HepG2 (cell line): ENCODE measurements around the gene DHX16. TPM values are rescaled to one million over a fixed set of nuclear protein-coding genes. Genes with fewer than 3 reads are reported as not detected.

Experiments
- ATM ChIP-seq: fragments of 450-650 bp; IDR thresholded peaks from 2 replicates; pipeline ENCODE4 v1.7.1; 2017; ENCODE audit warnings: mild to moderate bottlenecking, borderline replicate concordance
- CBFB ChIP-seq: sonication (generic); formaldehyde crosslinking; IDR thresholded peaks from 2 replicates; pipeline ENCODE4 v1.4.0; 2020; ENCODE audit warnings: missing genetic modification reagents
- FOXC1 ChIP-seq: sonication (generic); formaldehyde crosslinking; IDR thresholded peaks from 2 replicates; pipeline ENCODE4 v1.8.0; 2022; ENCODE audit warnings: mild to moderate bottlenecking, missing genetic modification reagents, borderline replicate concordance
- HNF4G ChIP-seq, 2 experiments: sonication (generic) in 1 of 2; formaldehyde crosslinking in 1 of 2; IDR thresholded peaks; 2 replicates each; pipeline versions ENCODE4 v1.4.0 to v1.6.1; 2011 to 2020; ENCODE audit warnings: borderline replicate concordance in 2 of 2, low read depth in 2 of 2, mild to moderate bottlenecking in 2 of 2, low read length in 1 of 2, missing genetic modification reagents in 1 of 2, moderate library complexity in 1 of 2
- KAT2B ChIP-seq: fragments of 150-350 bp; IDR thresholded peaks from 2 replicates; pipeline ENCODE4 v1.6.1; 2014; ENCODE audit warnings: low read depth, low read length, borderline replicate concordance
- KDM2A ChIP-seq: sonication (generic); formaldehyde crosslinking; IDR thresholded peaks from 2 replicates; pipeline ENCODE4 v1.4.0; 2020; ENCODE audit warnings: low read depth, missing genetic modification reagents, borderline replicate concordance
- KDM5B ChIP-seq: sonication (generic); formaldehyde crosslinking; IDR thresholded peaks from 2 replicates; pipeline ENCODE4 v1.4.0; 2020; ENCODE audit warnings: missing genetic modification reagents, mild to moderate bottlenecking, borderline replicate concordance
- MBNL3 ChIP-seq: fragments of 250-450 bp; sonication (Bioruptor Pico); conservative IDR thresholded peaks from 2 replicates; pipeline ENCODE4 v1.8.0; 2022; ENCODE audit warnings: mild to moderate bottlenecking, inconsistent platforms
- SMC3 ChIP-seq: IDR thresholded peaks from 2 replicates; pipeline ENCODE4 v1.6.1; 2011; ENCODE audit warnings: low read length, improper control_type of control experiment
- ZNF232 ChIP-seq: sonication (generic); formaldehyde crosslinking; IDR thresholded peaks from 2 replicates; pipeline ENCODE4 v1.4.0; 2020; ENCODE audit warnings: missing genetic modification reagents, borderline replicate concordance
- ZNF274 ChIP-seq: sonication (generic); formaldehyde crosslinking; IDR thresholded peaks from 2 replicates; pipeline ENCODE4 v1.5.1; 2020; ENCODE audit warnings: mild to moderate bottlenecking, missing genetic modification reagents
- ZNF652 ChIP-seq: IDR thresholded peaks from 2 replicates; pipeline ENCODE4 v1.6.1; 2016; ENCODE audit warnings: low read depth, borderline replicate concordance
- ZNF713 ChIP-seq: sonication (generic); formaldehyde crosslinking; IDR thresholded peaks from 2 replicates; pipeline ENCODE4 v1.4.0; 2020; ENCODE audit warnings: mild to moderate bottlenecking, missing genetic modification reagents
- ZNF761 ChIP-seq: sonication (generic); formaldehyde crosslinking; conservative IDR thresholded peaks from 2 replicates; pipeline ENCODE4 v1.4.0; 2020; ENCODE audit warnings: mild to moderate bottlenecking, missing genetic modification reagents
- ZNF780A ChIP-seq: sonication (generic); formaldehyde crosslinking; IDR thresholded peaks from 2 replicates; pipeline ENCODE4 v1.8.0; 2022; ENCODE audit warnings: mild to moderate bottlenecking, missing genetic modification reagents, moderate library complexity
- polyA plus RNA-seq, 8 experiments: library from polyadenylated mRNA; depleted of rRNA in 3 of 8; stranded (reverse) in 7 of 8; unstranded in 1 of 8; fragments of >200 nt; fragmentation: Illumina TruSeq in 4 of 8; extraction: Trizol in 4 of 8; gene quantifications; 2 replicates each; pipeline versions ENCODE4 v1.2.1 to v1.2.3, GENCODE V29; 2011 to 2016; ENCODE audit warnings: low read depth in 4 of 8, missing spikeins in 1 of 8, mixed read lengths in 1 of 8; ENCODE audit not compliant: insufficient read depth in 1 of 8
- total RNA-seq, 5 experiments: library from RNA; depleted of rRNA; stranded (reverse); fragments of >200 nt; fragmentation: Illumina TruSeq; extraction: Trizol; gene quantifications; 2 replicates each; pipeline ENCODE4 v1.2.3, GENCODE V29; 2016; ENCODE audit warnings: low read depth in 1 of 5
- TF ChIP-seq, protein P1 (sequence below): IDR thresholded peaks from 2 replicates; pipeline ENCODE4 v1.6.1; 2016; ENCODE audit warnings: missing genetic modification reagents, missing compliant biosample characterization
- TF ChIP-seq, protein P2 (sequence below): sonication (generic); formaldehyde crosslinking; IDR thresholded peaks from 2 replicates; pipeline ENCODE4 v1.5.1; 2020; ENCODE audit warnings: missing genetic modification reagents, mild to moderate bottlenecking, borderline replicate concordance
- TF ChIP-seq, protein P3 (sequence below): sonication (generic); formaldehyde crosslinking; IDR thresholded peaks from 2 replicates; pipeline ENCODE4 v1.4.0; 2020; ENCODE audit warnings: missing genetic modification reagents, mild to moderate bottlenecking, borderline replicate concordance
- TF ChIP-seq, protein P4 (sequence below): sonication (generic); formaldehyde crosslinking; IDR thresholded peaks from 2 replicates; pipeline ENCODE4 v1.4.0; 2020; ENCODE audit warnings: missing genetic modification reagents, borderline replicate concordance

Gene DHX16
- total and polyA plus RNA-seq, 2 of the 13 experiments (the other 11 are each of a cell fraction or from before 2014, with no cell fraction given): 57.0 to 58.5 TPM

DNA sequence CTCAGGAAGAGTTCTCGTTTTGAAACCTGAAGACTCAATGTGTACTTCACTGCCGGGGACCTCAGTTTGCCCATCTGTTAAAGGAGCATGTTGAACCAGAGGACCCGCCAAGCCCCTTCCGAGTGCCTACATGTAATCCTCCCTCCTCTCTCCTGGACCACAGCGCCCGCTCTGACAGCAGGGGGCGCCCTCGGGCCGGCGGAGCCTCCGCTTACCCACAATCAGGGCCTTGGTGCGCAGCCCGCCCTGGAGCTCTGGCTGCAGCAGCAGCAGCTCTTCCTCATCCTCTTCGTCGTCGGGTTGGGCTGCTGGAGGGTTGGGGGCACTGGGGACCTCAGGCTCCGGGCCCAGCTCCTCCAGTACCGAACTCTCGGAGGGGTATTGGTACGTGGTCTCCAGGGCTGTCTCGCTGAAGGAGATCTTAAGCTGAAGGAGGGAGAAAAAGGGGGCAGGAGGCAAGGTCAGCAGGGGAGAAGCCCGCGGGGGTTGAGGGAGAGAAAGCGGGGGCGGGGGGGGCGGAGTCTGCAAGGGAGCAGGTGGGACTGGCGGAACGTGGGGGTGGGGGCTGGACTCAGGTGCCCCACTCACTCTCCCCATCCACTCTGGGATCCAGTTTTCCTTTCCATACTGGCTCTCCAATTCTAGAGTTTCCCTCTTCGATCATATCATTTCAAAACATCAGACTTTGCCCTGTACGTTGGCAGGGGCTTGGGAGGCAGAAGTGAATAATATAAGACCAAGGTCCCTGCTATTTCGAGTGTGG lies 6.3 kb upstream of the DHX16 start (continued):
- TF ChIP-seq, protein P1, sequence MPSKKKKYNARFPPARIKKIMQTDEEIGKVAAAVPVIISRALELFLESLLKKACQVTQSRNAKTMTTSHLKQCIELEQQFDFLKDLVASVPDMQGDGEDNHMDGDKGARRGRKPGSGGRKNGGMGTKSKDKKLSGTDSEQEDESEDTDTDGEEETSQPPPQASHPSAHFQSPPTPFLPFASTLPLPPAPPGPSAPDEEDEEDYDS (CRISPR knock-in tag): peak; percentile 63
- TF ChIP-seq, protein P2, sequence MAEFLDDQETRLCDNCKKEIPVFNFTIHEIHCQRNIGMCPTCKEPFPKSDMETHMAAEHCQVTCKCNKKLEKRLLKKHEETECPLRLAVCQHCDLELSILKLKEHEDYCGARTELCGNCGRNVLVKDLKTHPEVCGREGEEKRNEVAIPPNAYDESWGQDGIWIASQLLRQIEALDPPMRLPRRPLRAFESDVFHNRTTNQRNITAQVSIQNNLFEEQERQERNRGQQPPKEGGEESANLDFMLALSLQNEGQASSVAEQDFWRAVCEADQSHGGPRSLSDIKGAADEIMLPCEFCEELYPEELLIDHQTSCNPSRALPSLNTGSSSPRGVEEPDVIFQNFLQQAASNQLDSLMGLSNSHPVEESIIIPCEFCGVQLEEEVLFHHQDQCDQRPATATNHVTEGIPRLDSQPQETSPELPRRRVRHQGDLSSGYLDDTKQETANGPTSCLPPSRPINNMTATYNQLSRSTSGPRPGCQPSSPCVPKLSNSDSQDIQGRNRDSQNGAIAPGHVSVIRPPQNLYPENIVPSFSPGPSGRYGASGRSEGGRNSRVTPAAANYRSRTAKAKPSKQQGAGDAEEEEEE: no peak
- 0 out of 2 replicates have a peak, but pooled peaks have one; percentile 27 for TF ChIP-seq FOXC1
- TF ChIP-seq SMC3: peak; percentile 89
- TF ChIP-seq CBFB: peak; percentile 85; the same call in 1 of the 2 replicates
- 0 out of 2 replicates have a peak, but pooled peaks have one; percentile 35 for TF ChIP-seq ZNF761 (CRISPR knock-in tag)
- peak; percentile 67 for TF ChIP-seq KDM5B (CRISPR knock-in tag)
- no peak for TF ChIP-seq KAT2B
- TF ChIP-seq, protein P3, sequence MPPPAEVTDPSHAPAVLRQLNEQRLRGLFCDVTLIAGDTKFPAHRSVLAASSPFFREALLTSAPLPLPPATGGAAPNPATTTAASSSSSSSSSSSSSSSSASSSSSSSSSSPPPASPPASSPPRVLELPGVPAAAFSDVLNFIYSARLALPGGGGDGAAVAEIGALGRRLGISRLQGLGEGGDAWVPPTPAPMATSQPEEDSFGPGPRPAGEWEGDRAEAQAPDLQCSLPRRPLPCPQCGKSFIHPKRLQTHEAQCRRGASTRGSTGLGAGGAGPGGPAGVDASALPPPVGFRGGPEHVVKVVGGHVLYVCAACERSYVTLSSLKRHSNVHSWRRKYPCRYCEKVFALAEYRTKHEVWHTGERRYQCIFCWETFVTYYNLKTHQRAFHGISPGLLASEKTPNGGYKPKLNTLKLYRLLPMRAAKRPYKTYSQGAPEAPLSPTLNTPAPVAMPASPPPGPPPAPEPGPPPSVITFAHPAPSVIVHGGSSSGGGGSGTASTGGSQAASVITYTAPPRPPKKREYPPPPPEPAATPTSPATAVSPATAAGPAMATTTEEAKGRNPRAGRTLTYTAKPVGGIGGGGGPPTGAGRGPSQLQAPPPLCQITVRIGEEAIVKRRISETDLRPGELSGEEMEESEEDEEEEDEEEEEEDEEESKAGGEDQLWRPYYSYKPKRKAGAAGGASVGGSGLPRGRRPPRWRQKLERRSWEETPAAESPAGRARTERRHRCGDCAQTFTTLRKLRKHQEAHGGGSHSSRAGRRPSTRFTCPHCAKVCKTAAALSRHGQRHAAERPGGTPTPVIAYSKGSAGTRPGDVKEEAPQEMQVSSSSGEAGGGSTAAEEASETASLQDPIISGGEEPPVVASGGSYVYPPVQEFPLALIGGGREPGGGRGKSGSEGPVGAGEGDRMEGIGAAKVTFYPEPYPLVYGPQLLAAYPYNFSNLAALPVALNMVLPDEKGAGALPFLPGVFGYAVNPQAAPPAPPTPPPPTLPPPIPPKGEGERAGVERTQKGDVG (CRISPR knock-in tag): no peak
- TF ChIP-seq ZNF232 (CRISPR knock-in tag): no peak
- TF ChIP-seq HNF4G (IDR thresholded peaks at IDR 0.05; ENCODE audit: borderline replicate concordance, low read depth, low read length): peak; percentile 62
- TF ChIP-seq HNF4G (CRISPR knock-in tag; IDR thresholded peaks at IDR 0.05; ENCODE audit: borderline replicate concordance, low read depth): 0 out of 2 replicates have a peak, but pooled peaks have one; percentile 12
- no peak for TF ChIP-seq ATM
- no peak for TF ChIP-seq ZNF713
- TF ChIP-seq ZNF780A: no peak
- 0 out of 2 replicates have a peak, but pooled peaks have one; percentile 34 for TF ChIP-seq ZNF274 (CRISPR knock-in tag)
- TF ChIP-seq KDM2A: peak; percentile 92
- TF ChIP-seq, protein P4, sequence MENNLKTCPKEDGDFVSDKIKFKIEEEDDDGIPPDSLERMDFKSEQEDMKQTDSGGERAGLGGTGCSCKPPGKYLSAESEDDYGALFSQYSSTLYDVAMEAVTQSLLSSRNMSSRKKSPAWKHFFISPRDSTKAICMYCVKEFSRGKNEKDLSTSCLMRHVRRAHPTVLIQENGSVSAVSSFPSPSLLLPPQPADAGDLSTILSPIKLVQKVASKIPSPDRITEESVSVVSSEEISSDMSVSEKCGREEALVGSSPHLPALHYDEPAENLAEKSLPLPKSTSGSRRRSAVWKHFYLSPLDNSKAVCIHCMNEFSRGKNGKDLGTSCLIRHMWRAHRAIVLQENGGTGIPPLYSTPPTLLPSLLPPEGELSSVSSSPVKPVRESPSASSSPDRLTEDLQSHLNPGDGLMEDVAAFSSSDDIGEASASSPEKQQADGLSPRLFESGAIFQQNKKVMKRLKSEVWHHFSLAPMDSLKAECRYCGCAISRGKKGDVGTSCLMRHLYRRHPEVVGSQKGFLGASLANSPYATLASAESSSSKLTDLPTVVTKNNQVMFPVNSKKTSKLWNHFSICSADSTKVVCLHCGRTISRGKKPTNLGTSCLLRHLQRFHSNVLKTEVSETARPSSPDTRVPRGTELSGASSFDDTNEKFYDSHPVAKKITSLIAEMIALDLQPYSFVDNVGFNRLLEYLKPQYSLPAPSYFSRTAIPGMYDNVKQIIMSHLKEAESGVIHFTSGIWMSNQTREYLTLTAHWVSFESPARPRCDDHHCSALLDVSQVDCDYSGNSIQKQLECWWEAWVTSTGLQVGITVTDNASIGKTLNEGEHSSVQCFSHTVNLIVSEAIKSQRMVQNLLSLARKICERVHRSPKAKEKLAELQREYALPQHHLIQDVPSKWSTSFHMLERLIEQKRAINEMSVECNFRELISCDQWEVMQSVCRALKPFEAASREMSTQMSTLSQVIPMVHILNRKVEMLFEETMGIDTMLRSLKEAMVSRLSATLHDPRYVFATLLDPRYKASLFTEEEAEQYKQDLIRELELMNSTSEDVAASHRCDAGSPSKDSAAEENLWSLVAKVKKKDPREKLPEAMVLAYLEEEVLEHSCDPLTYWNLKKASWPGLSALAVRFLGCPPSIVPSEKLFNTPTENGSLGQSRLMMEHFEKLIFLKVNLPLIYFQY (CRISPR knock-in tag): peak; percentile 30; the same call in 1 of the 2 replicates
- no peak for TF ChIP-seq ZNF652
- no peak for TF ChIP-seq MBNL3 (CRISPR knock-in tag)
